ENCODE data around the gene SVBP.

DNA sequence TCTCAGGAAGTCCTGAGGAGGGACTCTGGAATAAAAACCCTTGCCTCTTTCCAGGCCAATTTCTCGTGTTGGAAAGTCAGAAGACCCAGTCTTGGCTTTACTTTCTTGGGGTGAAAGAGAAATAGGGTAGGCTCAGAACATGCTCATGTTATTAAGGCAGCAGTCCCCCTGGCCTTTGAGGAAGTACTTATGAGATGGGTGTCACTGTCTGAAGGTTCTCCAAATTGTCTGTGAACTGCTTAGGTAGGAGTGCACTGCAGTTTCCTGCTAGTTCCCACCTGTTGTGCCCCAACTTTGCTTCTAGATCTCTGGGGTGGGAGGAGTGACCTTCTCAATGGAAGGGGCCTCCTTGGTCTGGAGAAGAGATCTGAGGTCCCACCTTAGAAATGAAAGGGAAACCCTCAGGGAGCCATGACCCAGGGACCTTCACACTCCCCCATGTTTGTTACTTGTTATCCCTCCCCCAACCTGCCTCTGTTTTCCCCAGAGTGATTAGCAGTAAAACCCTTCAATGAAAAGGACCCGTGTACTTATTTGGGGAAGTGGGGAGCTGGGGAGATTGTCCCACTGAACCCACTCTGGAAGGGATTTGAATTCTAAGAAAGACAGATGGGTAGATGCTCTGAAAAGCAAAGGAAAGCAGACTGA lies 34.9 kb upstream of the SVBP start:
- TF ChIP-seq, protein P1, sequence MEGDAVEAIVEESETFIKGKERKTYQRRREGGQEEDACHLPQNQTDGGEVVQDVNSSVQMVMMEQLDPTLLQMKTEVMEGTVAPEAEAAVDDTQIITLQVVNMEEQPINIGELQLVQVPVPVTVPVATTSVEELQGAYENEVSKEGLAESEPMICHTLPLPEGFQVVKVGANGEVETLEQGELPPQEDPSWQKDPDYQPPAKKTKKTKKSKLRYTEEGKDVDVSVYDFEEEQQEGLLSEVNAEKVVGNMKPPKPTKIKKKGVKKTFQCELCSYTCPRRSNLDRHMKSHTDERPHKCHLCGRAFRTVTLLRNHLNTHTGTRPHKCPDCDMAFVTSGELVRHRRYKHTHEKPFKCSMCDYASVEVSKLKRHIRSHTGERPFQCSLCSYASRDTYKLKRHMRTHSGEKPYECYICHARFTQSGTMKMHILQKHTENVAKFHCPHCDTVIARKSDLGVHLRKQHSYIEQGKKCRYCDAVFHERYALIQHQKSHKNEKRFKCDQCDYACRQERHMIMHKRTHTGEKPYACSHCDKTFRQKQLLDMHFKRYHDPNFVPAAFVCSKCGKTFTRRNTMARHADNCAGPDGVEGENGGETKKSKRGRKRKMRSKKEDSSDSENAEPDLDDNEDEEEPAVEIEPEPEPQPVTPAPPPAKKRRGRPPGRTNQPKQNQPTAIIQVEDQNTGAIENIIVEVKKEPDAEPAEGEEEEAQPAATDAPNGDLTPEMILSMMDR (IDR thresholded peaks at IDR 0.05): no peak
- TF ChIP-seq EZH2 (IDR thresholded peaks at IDR 0.05; ENCODE audit: borderline replicate concordance, insufficient read depth, low read depth, low read length, poor library complexity, severe bottlenecking): no peak
